GM19099 (cell line): ENCODE results near the gene KRTAP4-9.
"Not testable (repeated sequence)": the region's sequence is repeated elsewhere in the genome, so short reads cannot be mapped to it uniquely, and the experiment has no call there.

Source experiments
- POLR2A ChIP-seq: IDR thresholded peaks from 3 replicates; pipeline ENCODE4 v1.6.1; 2011; ENCODE audit warnings: low read depth; ENCODE audit not compliant: insufficient read length; ENCODE audit errors: extremely low read depth

Gene KRTAP4-9

GRCh38 chr17:41105347-41105746 lies at the start of gene KRTAP4-9:
TSS of gene KRTAP4-9 (plus strand) at chr17:41105389. CDS start at chr17:41105389, 0 bp downstream.
- TF ChIP-seq POLR2A, result not testable (repeated sequence)

GRCh38 chr17:41057547-41057946 lies 47.6 kb upstream of the KRTAP4-9 start:
- TF ChIP-seq POLR2A, result no peak

- no peak for TF ChIP-seq POLR2A
These were observed 46.4 kb upstream of the KRTAP4-9 start for GRCh38 chr17:41058741-41059140.

GRCh38 chr17:41060052-41060604 lies 45.1 kb upstream of the KRTAP4-9 start, which contains the start of gene KRTAP2-3:
TSS of gene KRTAP2-3 (minus strand) at chr17:41060114. CDS start at chr17:41060050, 64 bp downstream.
- TF ChIP-seq POLR2A, result no peak

- no peak for TF ChIP-seq POLR2A
These were observed 43.2 kb upstream of the KRTAP4-9 start for GRCh38 chr17:41061964-41062363.

GRCh38 chr17:41063449-41063848 lies 41.7 kb upstream of the KRTAP4-9 start:
- TF ChIP-seq POLR2A, result no peak

GRCh38 chr17:41064301-41064700 lies 40.9 kb upstream of the KRTAP4-9 start:
- no peak for TF ChIP-seq POLR2A

- TF ChIP-seq POLR2A, result no peak
These were observed 39.2 kb upstream of the KRTAP4-9 start, which contains the start of gene KRTAP2-4 for GRCh38 chr17:41065829-41066624. TSS of gene KRTAP2-4 (minus strand) at chr17:41065879. CDS start at chr17:41065845, 34 bp downstream.

GRCh38 chr17:41067281-41067680 lies 37.9 kb upstream of the KRTAP4-9 start:
- no peak for TF ChIP-seq POLR2A

GRCh38 chr17:41069031-41069430 lies 36.2 kb upstream of the KRTAP4-9 start:
- TF ChIP-seq POLR2A, result no peak

GRCh38 chr17:41071606-41072360 lies 33.4 kb upstream of the KRTAP4-9 start:
- TF ChIP-seq POLR2A, result no peak

- no peak for TF ChIP-seq POLR2A
These were observed 31.5 kb upstream of the KRTAP4-9 start for GRCh38 chr17:41073676-41074075.

- no peak for TF ChIP-seq POLR2A
These were observed 28.4 kb upstream of the KRTAP4-9 start for GRCh38 chr17:41076788-41077187.

GRCh38 chr17:41082626-41083025 lies 22.6 kb upstream of the KRTAP4-9 start:
- no peak for TF ChIP-seq POLR2A

GRCh38 chr17:41084100-41084856 lies 20.9 kb upstream of the KRTAP4-9 start, which contains the start of gene KRTAP4-7:
TSS of gene KRTAP4-7 (plus strand) at chr17:41084150. CDS start at chr17:41084207, 57 bp downstream.
- not testable (repeated sequence) for TF ChIP-seq POLR2A
